ENCODE data around the gene AP2M1. TPM values are rescaled to one million over a fixed set of nuclear protein-coding genes. Genes with fewer than 3 reads are reported as not detected.
A peak's percentile ranks its signal among the peaks of the same experiment; 100 is the strongest.

Gene AP2M1
- polyA plus RNA-seq, 4 donors, result 240 to 283 (median 270) TPM

DNA sequence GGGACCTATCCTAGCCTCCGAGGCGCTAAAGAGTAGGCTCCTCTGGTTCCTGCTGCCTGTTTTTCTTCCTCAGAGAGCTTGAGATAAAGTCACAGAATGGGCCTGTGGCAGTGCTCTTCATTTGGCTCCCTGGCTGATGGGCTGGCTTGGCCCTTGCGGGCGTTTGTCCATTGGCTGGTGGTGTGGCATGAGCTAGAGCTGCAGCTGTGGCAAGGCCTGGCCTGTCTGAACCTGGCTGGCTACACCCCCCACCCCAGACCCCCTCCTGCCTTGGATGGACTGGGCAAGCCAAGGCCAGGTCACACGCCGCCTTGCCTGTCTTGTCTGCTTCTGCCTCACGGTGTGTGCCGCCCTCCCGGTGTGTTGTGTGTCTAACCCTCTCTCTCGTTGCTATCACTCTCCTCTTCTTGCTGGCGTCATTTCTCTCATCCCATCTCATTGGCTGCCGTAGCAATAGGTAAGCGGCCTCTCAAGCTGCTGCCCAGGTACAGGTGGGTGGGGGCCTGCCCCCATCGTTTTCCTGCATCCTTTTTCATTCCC is 3.2 kb downstream of the AP2M1 start:
- Histone ChIP-seq H3K4me1 (ENCODE audit: control insufficient read depth in 3 of 3, insufficient read depth in 2 of 3, low read depth in 1 of 3, low read length in 2 of 3) (peaks cover 9 to 40% (median 12%) of the 10 kb centered on the region in 3 donors), H3K27ac (ENCODE audit: low read depth in 1 of 3, low read length in 2 of 3) (peak overlapping the region; percentile 21 to 61 (median 39)), H3K27me3 (ENCODE audit: control insufficient read depth in 3 of 3, insufficient read depth in 3 of 3, low read length in 3 of 3) (no peaks in the 10 kb centered on the region), H3K4me3 (ENCODE audit: low read depth in 1 of 3, low read length in 3 of 3) (no peak overlapping the region), H3K9me3 (ENCODE audit: control insufficient read depth in 2 of 2, insufficient read depth in 1 of 2, low read depth in 1 of 2, low read length in 1 of 2) (no peaks in the 10 kb centered on the region), H3K36me3 (ENCODE audit: control insufficient read depth in 3 of 3, insufficient read depth in 2 of 3, low read depth in 1 of 3, low read length in 3 of 3) (peaks cover 20 to 68% (median 21%) of the 10 kb centered on the region in 3 donors)
- 77 to 90% (median 87%) methylated on average over 14 of the region's 14 CpGs for WGBS, 3 donors
- DNase-seq, result no peak
- no peak for FAIRE-seq

DNA sequence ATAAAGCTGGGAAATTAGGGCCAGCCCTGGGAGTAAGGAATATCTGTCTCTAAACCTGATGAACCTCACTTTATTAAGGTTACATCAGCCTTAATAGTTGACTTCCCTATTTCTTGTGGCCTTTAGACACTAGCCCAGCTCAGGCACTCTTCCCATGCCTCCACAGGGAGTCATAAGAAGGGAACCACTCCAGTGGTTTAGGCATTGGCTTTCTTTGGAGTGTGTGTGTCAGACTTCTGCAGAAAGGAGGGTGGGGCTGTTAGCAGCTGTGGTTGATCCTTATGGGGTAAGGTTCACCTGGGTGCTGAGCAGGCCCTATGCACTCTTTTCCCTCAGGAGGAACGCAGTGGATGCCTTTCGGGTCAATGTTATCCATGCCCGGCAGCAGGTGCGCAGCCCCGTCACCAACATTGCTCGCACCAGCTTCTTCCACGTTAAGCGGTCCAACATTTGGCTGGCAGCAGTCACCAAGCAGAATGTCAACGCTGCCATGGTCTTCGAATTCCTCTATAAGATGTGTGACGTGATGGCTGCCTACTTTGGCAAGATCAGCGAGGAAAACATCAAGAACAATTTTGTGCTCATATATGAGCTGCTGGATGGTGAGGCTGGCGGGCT is 4.0 kb downstream of the AP2M1 start:
- Histone ChIP-seq H3K4me1 (ENCODE audit: control insufficient read depth in 3 of 3, insufficient read depth in 2 of 3, low read depth in 1 of 3, low read length in 2 of 3) (peaks cover 9 to 40% (median 12%) of the 10 kb centered on the region in 3 donors), H3K9me3 (ENCODE audit: control insufficient read depth in 2 of 2, insufficient read depth in 1 of 2, low read depth in 1 of 2, low read length in 1 of 2) (no peaks in the 10 kb centered on the region), H3K36me3 (ENCODE audit: control insufficient read depth in 3 of 3, insufficient read depth in 2 of 3, low read depth in 1 of 3, low read length in 3 of 3) (peaks cover 20 to 73% (median 26%) of the 10 kb centered on the region in 3 donors), H3K4me3 (ENCODE audit: low read depth in 1 of 3, low read length in 3 of 3) (no peak overlapping the region), H3K27ac (ENCODE audit: low read depth in 1 of 3, low read length in 2 of 3) (peak overlapping the region; percentile 21 to 42 (median 39)), H3K27me3 (ENCODE audit: control insufficient read depth in 3 of 3, insufficient read depth in 3 of 3, low read length in 3 of 3) (no peaks in the 10 kb centered on the region)
- no peak for FAIRE-seq
- WGBS, 3 donors, result 50 to 85% (median 65%) methylated on average over 13 of the region's 13 CpGs
- peak; percentile 51 to 75 for DNase-seq

DNA sequence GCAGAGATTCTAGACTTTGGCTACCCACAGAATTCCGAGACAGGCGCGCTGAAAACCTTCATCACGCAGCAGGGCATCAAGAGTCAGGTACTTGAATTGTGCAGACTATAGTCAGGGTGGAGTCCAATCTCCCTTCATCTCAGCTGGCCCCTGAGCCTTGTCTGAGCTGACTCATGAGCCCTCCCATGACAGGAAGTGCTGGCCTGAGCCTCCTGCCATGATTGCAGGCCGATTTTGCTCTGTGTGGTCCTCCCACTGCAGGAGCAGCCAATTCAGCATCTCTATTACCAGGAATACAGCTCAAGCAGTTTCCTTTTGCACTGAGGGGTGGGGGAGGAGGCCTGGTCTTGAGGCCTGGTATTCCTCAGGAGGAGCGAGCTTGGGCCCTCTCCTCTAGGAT is 5.5 kb downstream of the AP2M1 start:
- no peaks in the 10 kb centered on the region for H3K9me3 ChIP-seq (ENCODE audit: control insufficient read depth in 2 of 2, insufficient read depth in 1 of 2, low read depth in 1 of 2, low read length in 1 of 2)
- no peak for DNase-seq
- H3K36me3 ChIP-seq (ENCODE audit: control insufficient read depth in 3 of 3, insufficient read depth in 2 of 3, low read depth in 1 of 3, low read length in 3 of 3), result peaks cover 20 to 82% (median 29%) of the 10 kb centered on the region in 3 donors
- H3K27me3 ChIP-seq (ENCODE audit: control insufficient read depth in 3 of 3, insufficient read depth in 3 of 3, low read length in 3 of 3), result no peaks in the 10 kb centered on the region
- no peak overlapping the region for H3K4me3 ChIP-seq (ENCODE audit: low read depth in 1 of 3, low read length in 3 of 3)
- no peak overlapping the region for H3K27ac ChIP-seq (ENCODE audit: low read depth in 1 of 3, low read length in 2 of 3)
- WGBS, 3 donors, result 91 to 94% (median 94%) methylated on average over 6 of the region's 6 CpGs
- peaks cover 9 to 37% (median 12%) of the 10 kb centered on the region in 3 donors for H3K4me1 ChIP-seq (ENCODE audit: control insufficient read depth in 3 of 3, insufficient read depth in 2 of 3, low read depth in 1 of 3, low read length in 2 of 3)
- FAIRE-seq, result no peak

DNA sequence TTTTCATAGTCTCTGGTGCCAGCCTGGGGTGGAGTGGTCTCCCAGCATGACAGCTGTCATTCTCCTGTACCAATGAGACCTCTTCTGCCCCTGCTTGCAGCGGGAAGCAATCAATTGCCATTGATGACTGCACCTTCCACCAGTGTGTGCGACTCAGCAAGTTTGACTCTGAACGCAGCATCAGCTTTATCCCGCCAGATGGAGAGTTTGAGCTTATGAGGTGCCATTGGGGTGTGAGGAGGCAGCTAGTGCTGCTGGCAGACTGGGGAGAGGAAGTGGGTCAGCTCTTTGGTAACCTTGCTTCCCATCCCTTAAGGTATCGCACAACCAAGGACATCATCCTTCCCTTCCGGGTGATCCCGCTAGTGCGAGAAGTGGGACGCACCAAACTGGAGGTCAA is 6.9 kb downstream of the AP2M1 start:
- Histone ChIP-seq H3K4me1 (ENCODE audit: control insufficient read depth in 3 of 3, insufficient read depth in 2 of 3, low read depth in 1 of 3, low read length in 2 of 3) (peaks cover 6 to 32% (median 9%) of the 10 kb centered on the region in 3 donors), H3K36me3 (ENCODE audit: control insufficient read depth in 3 of 3, insufficient read depth in 2 of 3, low read depth in 1 of 3, low read length in 3 of 3) (peaks cover 20 to 81% (median 29%) of the 10 kb centered on the region in 3 donors), H3K27me3 (ENCODE audit: control insufficient read depth in 3 of 3, insufficient read depth in 3 of 3, low read length in 3 of 3) (no peaks in the 10 kb centered on the region), H3K27ac (ENCODE audit: low read depth in 1 of 3, low read length in 2 of 3) (no peak overlapping the region), H3K4me3 (ENCODE audit: low read depth in 1 of 3, low read length in 3 of 3) (no peak overlapping the region), H3K9me3 (ENCODE audit: control insufficient read depth in 2 of 2, insufficient read depth in 1 of 2, low read depth in 1 of 2, low read length in 1 of 2) (no peaks in the 10 kb centered on the region)
- no peak for FAIRE-seq
- WGBS, 3 donors, result 96 to 99% (median 98%) methylated on average over 9 of the region's 9 CpGs
- DNase-seq, result no peak

DNA sequence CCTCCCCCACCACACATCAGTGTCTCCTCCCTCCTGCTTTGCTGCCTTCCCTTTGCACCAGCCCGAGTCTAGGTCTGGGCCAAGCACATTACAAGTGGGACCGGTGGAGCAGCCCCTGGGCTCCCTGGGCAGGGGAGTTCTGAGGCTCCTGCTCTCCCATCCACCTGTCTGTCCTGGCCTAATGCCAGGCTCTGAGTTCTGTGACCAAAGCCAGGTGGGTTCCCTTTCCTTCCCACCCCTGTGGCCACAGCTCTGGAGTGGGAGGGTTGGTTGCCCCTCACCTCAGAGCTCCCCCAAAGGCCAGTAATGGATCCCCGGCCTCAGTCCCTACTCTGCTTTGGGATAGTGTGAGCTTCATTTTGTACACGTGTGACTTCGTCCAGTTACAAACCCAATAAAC is 9.0 kb downstream of the AP2M1 start:
- Histone ChIP-seq H3K9me3 (ENCODE audit: control insufficient read depth in 2 of 2, insufficient read depth in 1 of 2, low read depth in 1 of 2, low read length in 1 of 2) (no peaks in the 10 kb centered on the region), H3K4me3 (ENCODE audit: low read depth in 1 of 3, low read length in 3 of 3) (no peak overlapping the region), H3K36me3 (ENCODE audit: control insufficient read depth in 3 of 3, insufficient read depth in 2 of 3, low read depth in 1 of 3, low read length in 3 of 3) (peaks cover 20 to 74% (median 24%) of the 10 kb centered on the region in 3 donors), H3K27me3 (ENCODE audit: control insufficient read depth in 3 of 3, insufficient read depth in 3 of 3, low read length in 3 of 3) (no peaks in the 10 kb centered on the region), H3K4me1 (ENCODE audit: control insufficient read depth in 3 of 3, insufficient read depth in 2 of 3, low read depth in 1 of 3, low read length in 2 of 3) (peaks cover 0 to 24% (median 5%) of the 10 kb centered on the region in 3 donors), H3K27ac (ENCODE audit: low read depth in 1 of 3, low read length in 2 of 3) (no peak overlapping the region)
- 75 to 87% (median 83%) methylated on average over 5 of the region's 5 CpGs for WGBS, 3 donors
- FAIRE-seq (no peak), DNase-seq (no peak)

DNA sequence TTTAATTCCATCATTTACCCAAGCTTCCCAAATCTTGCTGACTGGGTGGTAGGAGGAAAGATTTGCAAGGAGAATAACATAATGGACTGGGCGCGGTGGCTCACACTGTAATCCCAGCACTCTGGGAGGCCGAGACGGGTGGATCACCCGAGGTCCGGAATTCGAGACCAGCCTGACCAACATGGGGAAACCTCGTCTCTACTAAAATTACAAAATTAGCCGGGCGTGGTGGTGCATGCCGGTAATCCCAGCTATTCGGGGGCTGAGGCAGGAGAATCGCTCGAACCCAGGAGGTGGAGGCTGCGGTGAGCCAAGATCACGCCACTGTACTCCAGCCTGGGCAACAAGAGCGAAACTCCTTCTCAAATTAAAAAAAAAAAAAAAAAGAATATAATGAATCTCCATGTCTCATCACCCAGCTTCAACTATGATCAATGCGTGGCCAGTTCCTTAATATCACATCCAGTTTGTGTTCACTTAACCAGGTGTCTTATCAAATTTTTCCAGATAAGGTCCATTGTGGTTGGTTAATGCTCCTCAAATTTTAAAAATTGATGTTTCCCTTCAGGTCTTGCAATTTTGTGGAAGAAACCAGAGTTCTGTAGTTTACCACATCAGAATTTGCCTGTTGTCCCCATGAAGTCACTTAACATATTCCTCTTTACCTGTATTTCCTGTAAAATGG is 10.0 kb downstream of the AP2M1 start:
- 95 to 96% (median 95%) methylated on average over 18 of the region's 18 CpGs for WGBS, 3 donors
- Histone ChIP-seq H3K4me1 (ENCODE audit: control insufficient read depth in 3 of 3, insufficient read depth in 2 of 3, low read depth in 1 of 3, low read length in 2 of 3) (peaks cover 0 to 19% (median 5%) of the 10 kb centered on the region in 3 donors), H3K4me3 (ENCODE audit: low read depth in 1 of 3, low read length in 3 of 3) (no peak overlapping the region), H3K36me3 (ENCODE audit: control insufficient read depth in 3 of 3, insufficient read depth in 2 of 3, low read depth in 1 of 3, low read length in 3 of 3) (peaks cover 24 to 74% (median 28%) of the 10 kb centered on the region in 3 donors), H3K27me3 (ENCODE audit: control insufficient read depth in 3 of 3, insufficient read depth in 3 of 3, low read length in 3 of 3) (no peaks in the 10 kb centered on the region), H3K9me3 (ENCODE audit: control insufficient read depth in 2 of 2, insufficient read depth in 1 of 2, low read depth in 1 of 2, low read length in 1 of 2) (no peaks in the 10 kb centered on the region), H3K27ac (ENCODE audit: low read depth in 1 of 3, low read length in 2 of 3) (peak overlapping the region in 1 of 3 donors; percentile 85)
- FAIRE-seq (no peak), DNase-seq (no peak)

DNA sequence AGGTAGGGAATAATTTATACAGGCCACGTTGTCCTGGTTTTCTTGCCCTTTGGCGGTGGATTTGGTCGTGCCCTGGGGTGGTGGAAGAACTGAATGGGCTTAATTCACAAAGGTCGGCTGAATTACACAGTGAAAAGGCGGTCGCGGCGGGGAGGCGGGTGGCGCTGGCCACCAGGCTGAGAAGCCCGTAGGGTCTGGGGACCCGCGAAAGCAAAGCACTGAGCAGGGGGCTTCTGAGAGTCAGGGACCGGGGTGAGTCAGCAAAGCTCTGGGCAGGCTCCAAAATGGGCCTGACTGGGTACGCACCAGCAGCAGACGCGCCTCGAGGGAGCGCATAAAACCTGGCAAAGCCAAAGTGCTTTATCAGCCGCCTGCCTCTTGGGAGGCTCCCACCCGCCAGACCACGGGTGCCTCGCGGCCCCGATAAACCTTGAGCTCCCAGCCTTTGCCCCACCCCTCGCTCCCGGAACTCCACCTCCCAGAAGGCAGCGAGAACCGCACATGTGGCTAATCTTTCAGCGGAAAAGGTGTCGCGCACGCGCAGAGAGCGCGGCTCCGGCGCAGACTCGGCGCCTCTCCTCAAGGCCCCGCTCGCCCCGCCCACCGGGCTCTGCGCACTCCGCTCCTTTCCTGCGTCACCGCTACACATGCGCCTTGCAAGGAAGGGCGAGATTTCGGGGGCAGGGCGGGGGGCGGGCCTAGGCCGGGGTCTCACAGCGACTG is 11.0 kb downstream of the AP2M1 start:
- no peaks in the 10 kb centered on the region for H3K27me3 ChIP-seq (ENCODE audit: control insufficient read depth in 3 of 3, insufficient read depth in 3 of 3, low read length in 3 of 3)
- H3K4me3 ChIP-seq (ENCODE audit: low read depth in 1 of 3, low read length in 3 of 3), result peak overlapping the region; percentile 79 to 96 (median 87)
- FAIRE-seq (no peak), DNase-seq (peak; percentile 100)
- no peaks in the 10 kb centered on the region for H3K9me3 ChIP-seq (ENCODE audit: control insufficient read depth in 2 of 2, insufficient read depth in 1 of 2, low read depth in 1 of 2, low read length in 1 of 2)
- H3K4me1 ChIP-seq (ENCODE audit: control insufficient read depth in 3 of 3, insufficient read depth in 2 of 3, low read depth in 1 of 3, low read length in 2 of 3), result peaks cover 0 to 19% (median 5%) of the 10 kb centered on the region in 3 donors
- peaks cover 23 to 69% (median 29%) of the 10 kb centered on the region in 3 donors for H3K36me3 ChIP-seq (ENCODE audit: control insufficient read depth in 3 of 3, insufficient read depth in 2 of 3, low read depth in 1 of 3, low read length in 3 of 3)
- H3K27ac ChIP-seq (ENCODE audit: low read depth in 1 of 3, low read length in 2 of 3), result peak overlapping the region; percentile 37 to 91 (median 85)
- WGBS, 3 donors, result 2 to 4% (median 3%) methylated on average over 52 to 55 of the region's 55 CpGs

All from small intestine (tissue), 7 donors.